ENCODE measurements around the gene CKMT1A.
A peak's percentile ranks its signal among the peaks of the same experiment; 100 is the strongest.
"Not testable (repeated sequence)": the region's sequence is repeated elsewhere in the genome, so short reads cannot be mapped to it uniquely, and the experiment has no call there.

CKMT1A gene

GRCh38 chr15:43693148-43694022 is at the start of gene CKMT1A:
CKMT1A (plus strand) TSS chr15:43693859; CDS start chr15:43694051, 192 bp downstream.
- not testable (repeated sequence) for DNase-seq (ENCODE audit: low read depth in 2 of 2)

DNA sequence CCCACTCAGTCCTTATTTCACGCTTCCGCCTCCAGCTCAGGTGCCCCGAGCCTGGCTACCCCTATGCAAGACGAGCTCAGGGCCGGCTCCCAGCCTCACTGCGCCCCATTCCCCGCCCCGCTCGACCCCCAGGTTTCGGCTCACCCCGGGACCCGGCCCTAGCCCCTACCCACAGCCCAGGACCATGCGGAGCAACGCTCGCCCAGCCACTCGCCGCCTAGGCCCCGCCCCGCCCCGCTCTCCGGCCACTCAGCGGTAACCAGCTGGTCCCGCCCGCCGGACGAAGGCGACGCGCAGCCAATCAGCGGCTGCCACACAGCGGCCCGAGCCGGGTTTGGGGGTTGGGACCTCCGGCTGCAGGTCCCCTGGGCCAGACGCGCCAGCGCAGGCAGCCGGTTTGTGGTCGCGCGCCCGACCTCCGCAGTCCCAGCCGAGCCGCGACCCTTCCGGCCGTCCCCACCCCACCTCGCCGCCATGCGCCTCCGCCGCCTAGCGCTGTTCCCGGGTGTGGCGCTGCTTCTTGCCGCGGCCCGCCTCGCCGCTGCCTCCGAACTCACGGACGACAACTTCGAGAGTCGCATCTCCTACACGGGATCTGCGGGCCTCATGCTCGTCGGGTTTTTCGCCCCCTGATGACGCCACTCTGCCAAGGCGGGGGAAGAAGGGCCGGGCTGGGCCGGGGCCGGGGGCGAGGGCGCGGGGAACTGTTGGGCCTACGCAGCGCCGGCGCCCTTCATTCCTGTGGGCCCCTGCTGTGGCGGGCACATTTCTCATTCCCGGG is 44.8 kb upstream of the CKMT1A start, which contains the start of gene CATSPER2:
CATSPER2 (minus strand) TSS at position 196 of the 781 bp plus-strand sequence. CDS start 783 bp downstream, outside the sequence.
- no peak for DNase-seq (ENCODE audit: low read depth in 2 of 2)

- DNase-seq (ENCODE audit: low read depth in 2 of 2) = not testable (repeated sequence)
Observed at GRCh38 chr15:43649430-43649926, 44.2 kb upstream of the CKMT1A start.

DNA sequence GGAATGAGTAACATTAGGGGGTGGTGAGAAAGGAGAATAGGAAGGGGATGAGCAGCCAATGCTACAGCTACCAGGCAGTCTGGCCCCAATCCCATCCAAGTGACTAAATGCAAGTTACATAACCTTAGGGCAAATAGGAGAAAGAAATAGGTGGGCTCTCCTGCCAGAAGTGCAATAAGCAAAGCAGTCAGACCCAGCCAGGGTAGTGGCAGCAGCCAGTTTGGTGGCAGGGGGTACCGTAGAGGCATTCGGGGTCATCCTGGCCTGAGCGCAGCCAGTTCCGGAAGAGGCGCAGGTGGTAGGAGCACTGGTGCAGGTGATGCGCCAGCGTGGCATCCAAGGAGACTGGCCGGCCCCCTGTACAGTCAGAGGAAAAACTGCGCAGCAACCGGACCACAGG is 33.9 kb upstream of the CKMT1A start:
- not testable (repeated sequence) for DNase-seq (ENCODE audit: low read depth in 2 of 2)

DNA sequence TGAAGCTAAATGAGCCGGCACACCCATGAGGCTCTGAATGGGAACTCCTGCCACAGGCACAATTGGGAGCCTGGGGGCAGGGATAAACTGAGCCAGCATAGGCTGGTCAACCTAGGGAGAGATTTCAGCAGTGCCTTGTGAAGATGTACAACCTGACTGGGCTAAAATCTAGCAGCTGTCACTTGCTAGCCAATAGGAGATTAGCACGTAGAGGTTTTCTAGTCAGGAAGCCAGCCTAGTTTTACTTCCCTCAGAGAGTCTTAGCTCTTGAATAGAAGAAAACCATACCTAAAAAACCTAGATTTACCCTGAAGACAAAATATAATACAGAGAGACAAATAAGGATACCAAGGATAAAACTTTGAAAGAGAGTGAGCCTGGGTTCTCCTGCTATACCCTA is 31.4 kb upstream of the CKMT1A start:
- not testable (repeated sequence) for DNase-seq (ENCODE audit: low read depth in 2 of 2)

DNA sequence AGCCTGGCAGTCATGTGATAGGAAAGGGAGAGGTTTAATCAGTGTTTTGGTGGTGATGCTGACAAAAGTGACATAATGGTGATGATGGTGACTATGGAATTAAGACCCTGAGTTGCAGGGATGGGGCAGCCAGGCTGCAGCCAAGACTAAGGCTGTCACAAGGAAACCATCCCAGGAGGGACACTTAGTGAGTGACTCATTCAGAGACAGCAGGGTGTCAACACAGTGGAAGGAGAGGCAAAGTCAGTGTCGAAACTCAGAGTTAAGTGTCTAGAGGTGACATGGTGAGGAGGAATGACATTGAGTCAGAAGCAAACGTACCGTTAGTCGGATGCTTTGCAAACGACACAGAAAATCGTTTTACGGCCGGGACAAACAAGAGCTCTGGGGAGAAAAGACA is 30.3 kb upstream of the CKMT1A start:
- DNase-seq (ENCODE audit: low read depth in 2 of 2) = not testable (repeated sequence)

- not testable (repeated sequence) for DNase-seq (ENCODE audit: low read depth in 2 of 2)
Observed at GRCh38 chr15:43666177-43666576, 27.5 kb upstream of the CKMT1A start.

DNA sequence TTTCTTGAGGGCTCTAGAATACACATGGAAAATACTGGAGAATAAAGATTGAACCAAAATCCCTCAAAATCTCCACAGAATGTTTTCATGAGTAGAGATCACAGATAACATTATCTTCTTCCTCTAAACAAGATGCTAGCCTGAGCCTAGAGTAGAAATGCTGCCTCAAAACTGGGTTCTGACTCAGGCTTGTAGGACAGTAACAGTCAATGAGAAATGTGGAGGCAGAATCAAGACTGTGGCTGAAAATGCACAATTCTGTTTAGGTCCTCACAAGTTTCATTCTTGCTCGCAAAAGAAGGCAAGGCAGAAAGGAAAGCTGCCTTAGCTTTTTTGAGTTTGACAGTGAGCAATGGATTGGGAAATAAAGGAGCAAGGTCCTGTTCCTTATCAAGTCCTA is 19.5 kb upstream of the CKMT1A start:
- not testable (repeated sequence) for DNase-seq (ENCODE audit: low read depth in 2 of 2)

DNA sequence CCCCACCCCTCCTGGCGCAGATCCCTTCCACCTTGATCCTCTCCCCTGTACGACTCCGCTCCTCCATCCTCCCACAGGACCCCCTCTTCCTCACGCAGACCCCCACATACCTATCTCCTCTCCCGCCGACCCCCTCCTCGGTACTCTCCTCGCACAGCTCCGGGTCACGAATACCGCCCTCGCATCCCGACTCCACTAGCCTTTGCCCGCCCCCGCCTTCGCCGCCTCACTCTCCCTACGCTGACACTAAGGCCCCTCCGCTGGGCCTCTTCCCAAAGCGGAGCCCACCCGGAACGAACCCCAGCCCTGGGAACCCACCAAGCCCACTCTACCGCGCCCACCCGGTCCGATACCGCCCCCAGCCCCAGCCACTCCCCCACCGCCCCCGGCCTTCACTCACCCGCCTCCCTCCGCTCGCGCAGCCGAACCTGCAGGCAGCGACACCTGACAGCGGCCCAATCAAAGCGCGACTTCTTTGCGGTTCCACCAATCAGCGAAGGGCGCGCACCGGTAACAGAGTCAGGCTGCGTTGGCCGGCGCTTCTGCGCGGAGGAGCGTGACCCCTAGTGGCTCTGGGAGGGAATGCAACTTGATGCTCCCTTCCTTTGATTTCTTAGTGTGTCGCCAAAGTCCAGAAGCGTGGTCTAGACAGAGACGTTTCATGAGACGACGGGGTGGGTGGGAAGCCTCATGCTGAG is 3.9 kb upstream of the CKMT1A start:
- DNase-seq (ENCODE audit: low read depth in 2 of 2) = not testable (repeated sequence)

- DNase-seq (ENCODE audit: low read depth in 2 of 2) = not testable (repeated sequence)
Observed at GRCh38 chr15:43692679-43693078, 980 bp upstream of the CKMT1A start.

GRCh38 chr15:43702174-43702573 is 8.5 kb downstream of the CKMT1A start:
- DNase-seq (ENCODE audit: low read depth in 2 of 2) = no peak

DNA sequence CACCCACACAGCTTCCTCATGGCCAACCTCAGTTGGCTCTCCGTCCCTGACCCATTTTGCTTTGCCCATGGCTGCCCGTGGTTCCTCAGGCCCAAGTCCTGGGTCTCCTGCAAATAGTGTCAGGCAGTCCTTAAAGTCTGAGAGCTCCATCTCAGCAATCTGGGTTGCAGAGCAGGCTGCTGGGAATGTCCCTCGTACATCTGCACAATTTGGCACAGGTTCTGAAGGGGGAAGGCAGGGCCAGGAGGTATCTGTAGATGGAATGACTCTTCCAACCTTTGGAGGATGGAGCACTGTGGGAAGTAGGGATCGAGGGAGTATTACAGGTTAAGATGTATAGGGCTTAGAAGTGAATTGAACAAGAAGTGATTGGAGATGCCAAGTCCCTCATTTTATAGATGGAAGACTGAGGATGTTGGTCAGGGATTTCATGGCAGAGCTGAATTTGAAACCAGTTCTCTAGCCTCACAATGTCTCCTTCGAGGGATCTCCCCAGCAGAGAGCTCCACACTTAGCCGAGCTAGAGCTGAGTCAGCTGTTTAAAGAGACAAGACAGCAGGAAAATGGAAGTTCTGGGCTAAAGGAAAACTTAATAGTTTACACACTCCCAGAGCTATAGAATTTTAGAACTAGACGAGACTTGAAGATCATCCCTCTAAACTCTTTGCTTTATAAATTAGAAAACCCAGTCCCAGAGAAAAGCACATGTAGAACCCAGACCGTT is 9.2 kb downstream of the CKMT1A start:
- DNase-seq (ENCODE audit: low read depth in 2 of 2) = no peak

DNA sequence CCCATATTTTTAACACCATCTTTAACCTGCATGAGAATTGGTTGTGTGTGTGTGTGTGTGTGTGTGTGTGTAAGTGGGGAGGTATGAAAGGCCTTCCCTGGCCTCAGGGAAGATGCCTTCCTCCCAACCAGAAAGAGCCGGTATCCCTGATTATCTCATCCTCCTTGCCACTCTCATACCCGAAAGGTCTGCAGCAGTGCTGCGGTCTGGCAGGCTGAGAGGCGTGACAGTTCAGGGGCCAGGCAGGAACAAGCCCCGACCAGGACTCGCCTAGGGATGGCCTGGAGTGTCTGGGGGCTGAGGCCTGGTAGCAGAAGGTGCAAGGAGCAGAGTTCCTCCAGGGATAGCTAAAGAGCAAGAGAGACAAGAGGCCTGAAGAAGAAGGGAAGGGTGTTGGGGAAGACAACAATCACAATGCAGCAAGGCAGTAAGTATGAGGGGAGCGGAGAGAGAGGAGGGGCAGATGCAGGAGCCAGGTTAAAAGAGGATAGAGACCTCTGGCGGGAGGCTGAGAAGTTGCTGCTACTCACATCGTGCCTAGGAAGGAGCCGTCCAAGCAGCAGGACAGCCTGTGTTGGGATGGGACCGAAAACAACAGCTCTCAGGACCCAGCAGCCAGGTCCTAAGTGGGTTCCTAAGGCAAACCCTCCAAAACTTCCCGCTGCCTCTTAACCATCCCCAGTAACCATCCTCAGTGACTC is 16.9 kb downstream of the CKMT1A start:
- not testable (repeated sequence) for DNase-seq (ENCODE audit: low read depth in 2 of 2)

DNA sequence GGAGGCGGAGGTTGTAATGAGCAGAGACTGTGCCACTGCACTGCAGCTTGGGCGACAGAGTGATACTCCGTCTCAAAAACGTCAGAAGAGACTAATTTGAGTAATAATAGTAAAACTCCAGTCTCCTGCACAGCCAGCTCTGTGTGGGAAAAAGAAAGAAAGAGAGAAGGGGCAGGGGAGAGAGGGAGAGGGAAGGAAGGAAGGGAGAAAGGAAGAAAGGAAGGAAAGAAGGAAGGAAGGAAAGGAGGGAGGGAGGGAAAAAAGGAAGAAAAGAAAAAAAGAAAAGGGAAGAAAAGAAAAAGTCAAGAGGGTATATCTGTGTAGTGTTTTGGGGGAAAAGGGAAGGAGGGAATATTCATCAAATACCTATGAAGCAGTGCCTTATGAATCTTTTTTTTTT is 29.5 kb downstream of the CKMT1A start:
- DNase-seq (ENCODE audit: low read depth in 2 of 2) = no peak

DNA sequence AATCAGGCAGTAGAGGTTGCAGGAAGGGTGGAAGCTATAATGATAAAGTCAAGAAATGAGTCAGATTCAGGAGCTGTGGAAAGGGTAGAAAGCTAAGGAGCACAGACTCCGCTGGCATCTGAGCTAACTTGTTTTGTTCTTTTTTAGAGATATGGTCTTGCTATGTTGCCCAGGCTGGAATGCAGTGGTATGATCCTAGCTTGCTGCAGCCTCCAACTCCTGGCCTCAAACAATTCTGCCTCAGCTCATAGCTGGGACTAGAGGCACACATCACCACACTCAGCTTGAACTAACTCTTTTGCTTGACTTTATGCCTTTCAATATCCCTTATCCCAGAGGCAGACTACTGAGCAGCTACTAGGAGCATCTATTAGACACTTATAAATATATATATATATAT is 32.6 kb downstream of the CKMT1A start:
- DNase-seq (ENCODE audit: low read depth in 2 of 2) = not testable (repeated sequence)

DNA sequence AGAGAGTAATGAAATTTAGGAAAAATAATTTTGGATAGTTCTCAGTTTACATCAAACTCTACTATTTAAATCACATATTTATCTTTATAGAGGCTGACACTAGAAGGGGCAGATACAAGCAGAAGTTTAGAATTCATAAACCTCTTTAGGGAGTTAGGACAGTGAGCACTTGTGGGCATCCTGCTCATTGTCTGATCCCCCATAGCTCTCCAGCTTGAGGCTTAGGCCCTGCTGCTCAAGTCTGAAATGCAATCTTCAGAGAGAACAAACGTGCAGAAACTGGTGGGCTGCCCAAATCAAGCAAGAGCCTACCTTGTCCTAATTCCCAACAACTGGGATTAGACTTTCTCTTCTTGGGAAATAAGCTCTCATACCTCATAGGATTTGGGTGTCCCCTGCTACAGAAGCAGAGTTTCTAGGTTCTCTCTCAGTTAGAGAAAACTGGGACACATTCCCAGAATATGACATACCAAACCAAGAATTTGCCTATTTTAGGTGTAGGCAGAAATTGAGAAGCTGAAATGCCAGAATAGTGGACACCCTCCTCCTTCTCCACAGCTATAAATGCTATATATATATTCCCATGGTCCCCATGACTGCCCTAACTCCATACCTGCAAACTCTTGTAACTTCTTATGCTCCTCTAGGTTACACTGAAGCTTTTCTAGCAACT is 34.5 kb downstream of the CKMT1A start:
- DNase-seq (ENCODE audit: low read depth in 2 of 2) = not testable (repeated sequence)

DNA sequence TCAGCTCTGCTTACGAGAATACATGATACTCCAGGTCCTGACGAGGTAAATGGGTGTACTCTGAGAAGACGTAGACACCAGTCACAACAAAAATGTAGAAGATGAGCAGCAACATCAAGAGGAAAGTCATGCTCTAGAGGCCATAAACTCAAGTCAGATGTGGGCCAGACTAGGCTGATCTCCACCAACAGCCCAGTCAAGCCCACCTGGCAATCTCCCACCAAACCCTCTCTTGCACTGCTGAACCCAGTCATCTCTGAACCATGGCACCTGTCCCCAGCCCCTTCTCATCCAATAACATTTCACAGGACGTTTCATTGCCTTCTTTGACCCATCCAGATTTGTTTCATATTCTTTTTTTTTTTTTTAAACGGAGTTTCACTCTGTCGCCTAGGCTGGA is 41.8 kb downstream of the CKMT1A start:
- no peak for DNase-seq (ENCODE audit: low read depth in 2 of 2)

- DNase-seq (ENCODE audit: low read depth in 2 of 2) = peak; percentile 74 to 85
Observed at GRCh38 chr15:43746245-43746902, 52.7 kb downstream of the CKMT1A start, which contains the start of gene PDIA3. PDIA3 (plus strand) TSS chr15:43746438; CDS start chr15:43746540, 102 bp downstream.

DNA sequence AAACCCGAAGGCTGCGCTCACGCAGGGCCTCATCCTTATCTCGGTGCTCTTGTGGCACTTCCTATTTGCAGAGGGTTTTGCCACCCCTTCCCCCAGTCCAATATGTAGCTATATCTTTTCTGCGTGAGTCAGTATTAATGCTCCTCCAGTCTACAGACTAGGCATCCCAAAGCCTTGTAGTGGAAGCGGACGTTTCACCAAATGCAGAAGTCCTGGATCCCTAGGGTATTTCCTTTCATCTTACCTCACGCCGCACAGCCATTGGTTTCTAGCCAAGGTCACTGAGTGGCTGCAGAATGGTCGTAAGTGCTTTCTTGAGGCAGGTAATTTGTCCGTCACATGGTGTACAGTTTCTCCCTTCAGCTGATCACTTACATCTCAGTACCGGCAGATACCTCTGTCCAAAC is 53.2 kb downstream of the CKMT1A start:
- DNase-seq (ENCODE audit: low read depth in 2 of 2) = not testable (repeated sequence)

Data from stimulated activated CD4-positive, alpha-beta T cell treated with anti-CD3 and anti-CD28 coated beads, Interleukin-15, amount 100 ng/mL, for 48 hours (primary cell).